GM12872 (cell line): ENCODE data around the gene ALDH3A2.
A peak's percentile ranks its signal among the peaks of the same experiment; 100 is the strongest.

Source experiments
- CTCF ChIP-seq: IDR thresholded peaks from 3 replicates; pipeline ENCODE4 v1.5.1; 2011; ENCODE audit warnings: low read depth, mild to moderate bottlenecking, low read length, moderate library complexity; ENCODE audit not compliant: insufficient read depth

ALDH3A2 gene

DNA sequence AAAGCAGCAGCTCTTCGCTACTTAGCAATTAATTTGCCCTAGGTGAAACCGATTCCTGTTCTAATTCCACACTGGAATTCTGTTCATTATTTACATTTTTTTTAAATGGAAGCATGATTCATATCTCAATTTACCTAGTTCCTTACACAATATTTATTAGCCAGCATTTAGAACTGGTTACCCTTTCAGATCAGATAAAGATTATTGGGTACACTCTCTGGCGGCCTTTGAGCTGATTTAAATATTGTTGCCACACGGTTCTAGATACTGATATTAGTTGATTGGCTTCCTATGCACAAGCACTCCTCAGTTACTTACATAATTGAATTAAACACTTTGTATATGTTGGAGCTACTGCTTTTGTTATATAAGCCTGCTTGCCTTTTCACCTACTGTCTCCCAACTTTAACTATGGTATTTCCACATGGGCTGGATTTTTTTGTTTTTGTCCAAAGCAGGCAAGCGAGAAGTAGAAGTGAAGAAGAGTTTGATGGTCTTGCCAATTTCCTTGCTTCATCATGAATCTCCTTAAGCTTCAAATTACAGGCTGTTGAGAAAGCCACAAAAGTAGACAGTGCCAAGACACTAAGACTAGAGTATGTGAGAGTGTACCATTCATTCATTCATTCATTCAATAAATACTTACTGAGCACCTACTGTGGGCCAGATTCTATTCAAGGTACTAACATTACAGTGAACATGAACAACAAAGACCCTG lies 3.9 kb upstream of the ALDH3A2 start:
- no peak for TF ChIP-seq CTCF

DNA sequence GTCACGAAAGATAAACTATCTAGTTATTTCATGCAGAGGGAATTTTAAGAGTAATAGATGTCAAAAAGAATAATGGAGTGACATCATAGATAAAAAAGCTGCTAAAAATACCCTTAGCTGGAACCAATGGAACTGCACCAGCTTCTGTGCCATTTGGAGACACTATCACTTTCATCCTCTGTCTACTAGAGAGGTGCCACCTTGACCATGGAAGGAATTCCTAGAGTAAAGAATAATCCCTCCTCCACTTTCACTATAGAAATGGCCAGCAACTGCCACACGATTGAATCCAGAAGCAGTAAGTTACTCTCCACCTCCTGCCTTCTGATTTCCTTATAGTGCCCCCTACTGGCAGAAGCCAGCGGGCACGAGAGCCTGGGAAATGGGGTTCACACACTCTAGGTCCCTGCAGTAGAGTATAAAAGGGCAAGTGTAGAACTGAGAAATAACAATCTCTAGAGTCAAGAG lies 2.8 kb upstream of the ALDH3A2 start:
- peak; percentile 73 for TF ChIP-seq CTCF

GRCh38 chr17:19646788-19647696 lies 1.5 kb upstream of the ALDH3A2 start:
- TF ChIP-seq CTCF, result no peak

GRCh38 chr17:19647697-19648474 lies 665 bp upstream of the ALDH3A2 start:
- TF ChIP-seq CTCF, result no peak

- TF ChIP-seq CTCF, result no peak
Observed at GRCh38 chr17:19649274-19649541, 657 bp downstream of the ALDH3A2 start.

- no peak for TF ChIP-seq CTCF
Observed at GRCh38 chr17:19650826-19651225, 2.3 kb downstream of the ALDH3A2 start.

GRCh38 chr17:19651451-19652238 lies 3.1 kb downstream of the ALDH3A2 start:
- no peak for TF ChIP-seq CTCF
